Mesenchymal stem cell (in vitro differentiated cells and primary cell): ENCODE measurements around the gene ABCG1.

ENCODE experiments used
- DNase-seq: peaks from one replicate; pipeline ENCODE4 v3.0.0-alpha.2; 2013
- H2AFZ ChIP-seq: one replicate; pipeline ENCODE4 v1.6.1; 2013; ENCODE audit warnings: low read depth, mild to moderate bottlenecking, control low read depth, inconsistent platforms, low read length, moderate library complexity
- H2AK5ac ChIP-seq: 2 replicates; pipeline ENCODE4 v1.6.1; 2013; ENCODE audit warnings: low read length, moderate library complexity, mild to moderate bottlenecking, inconsistent platforms; ENCODE audit not compliant: severe bottlenecking
- H2BK120ac ChIP-seq: one replicate; pipeline ENCODE4 v1.6.1; 2013; ENCODE audit warnings: low read depth, mild to moderate bottlenecking, inconsistent platforms, low read length, moderate library complexity
- H2BK12ac ChIP-seq, 2 experiments: one replicate each; pipeline ENCODE4 v1.6.1; 2013; ENCODE audit warnings: inconsistent platforms in 2 of 2, low read length in 2 of 2, mild to moderate bottlenecking in 2 of 2, moderate library complexity in 2 of 2, control low read depth in 1 of 2
- H2BK15ac ChIP-seq: one replicate; pipeline ENCODE4 v1.6.1; 2013; ENCODE audit warnings: mild to moderate bottlenecking, low read depth, inconsistent platforms; ENCODE audit not compliant: poor library complexity, severe bottlenecking
- H2BK5ac ChIP-seq: 2 replicates; pipeline ENCODE4 v1.6.1; 2013; ENCODE audit warnings: low read depth, mild to moderate bottlenecking, low read length, control low read depth, inconsistent platforms; ENCODE audit not compliant: poor library complexity, severe bottlenecking
- H3K14ac ChIP-seq, 2 experiments: one replicate each; pipeline ENCODE4 v1.6.1; 2013; ENCODE audit warnings: inconsistent platforms in 2 of 2, low read length in 2 of 2, control low read depth in 1 of 2, mild to moderate bottlenecking in 1 of 2, moderate library complexity in 1 of 2
- H3K18ac ChIP-seq, 2 experiments: one replicate each; pipeline ENCODE4 v1.6.1; 2013; ENCODE audit warnings: inconsistent platforms in 2 of 2, low read length in 2 of 2, control low read depth in 1 of 2, low read depth in 1 of 2, mild to moderate bottlenecking in 1 of 2
- H3K23ac ChIP-seq, 2 experiments: one replicate each; pipeline ENCODE4 v1.6.1; 2013; ENCODE audit warnings: inconsistent platforms in 2 of 2, low read length in 2 of 2, mild to moderate bottlenecking in 2 of 2, moderate library complexity in 2 of 2, control low read depth in 1 of 2
- H3K27ac ChIP-seq: 2 replicates; pipeline ENCODE4 v1.5.1; 2013; ENCODE audit warnings: mild to moderate bottlenecking, moderate library complexity, low read length, control low read depth, inconsistent platforms; ENCODE audit not compliant: poor library complexity, severe bottlenecking
- H3K27me3 ChIP-seq, 2 experiments: 2 replicates each; pipeline versions ENCODE4 v1.6.1 to v1.7.0; 2013; ENCODE audit warnings: low read length in 2 of 2, mild to moderate bottlenecking in 2 of 2, moderate library complexity in 2 of 2, control low read depth in 1 of 2, inconsistent platforms in 1 of 2; ENCODE audit not compliant: control insufficient read depth in 1 of 2, insufficient read depth in 1 of 2
- H3K36me3 ChIP-seq, 2 experiments: 2 replicates each; pipeline versions ENCODE4 v1.6.1 to v1.7.0; 2013; ENCODE audit warnings: low read length in 2 of 2, control low read depth in 1 of 2, inconsistent platforms in 1 of 2, low read depth in 1 of 2, mild to moderate bottlenecking in 1 of 2; ENCODE audit not compliant: insufficient read depth in 2 of 2, control insufficient read depth in 1 of 2
- H3K4ac ChIP-seq, 2 experiments: one replicate each; pipeline ENCODE4 v1.6.1; 2013; ENCODE audit warnings: inconsistent platforms in 2 of 2, low read length in 2 of 2, mild to moderate bottlenecking in 2 of 2, moderate library complexity in 2 of 2, control low read depth in 1 of 2, low read depth in 1 of 2
- H3K4me1 ChIP-seq: 2 replicates; pipeline ENCODE4 v1.6.1; 2013; ENCODE audit warnings: low read depth, low read length, control low read depth; ENCODE audit not compliant: control insufficient read depth, insufficient read depth
- H3K4me2 ChIP-seq: 2 replicates; pipeline ENCODE4 v1.6.1; 2013; ENCODE audit warnings: low read length, mild to moderate bottlenecking, inconsistent platforms; ENCODE audit not compliant: poor library complexity, severe bottlenecking
- H3K4me3 ChIP-seq, 2 experiments: 2 replicates each; pipeline versions ENCODE4 v1.5.1 to v1.7.0; 2013; ENCODE audit warnings: low read length in 2 of 2, mild to moderate bottlenecking in 2 of 2, control low read depth in 1 of 2, low read depth in 1 of 2; ENCODE audit not compliant: insufficient read depth in 1 of 2
- H3K79me1 ChIP-seq: replicated peaks from 2 replicates; pipeline ENCODE4 v1.6.1; 2013; ENCODE audit warnings: mild to moderate bottlenecking, control low read depth, low read length, inconsistent platforms; ENCODE audit not compliant: poor library complexity, severe bottlenecking
- H3K9ac ChIP-seq: 2 replicates; pipeline ENCODE4 v1.7.0; 2013; ENCODE audit warnings: mild to moderate bottlenecking, low read length, moderate library complexity
- H3K9me3 ChIP-seq: 2 replicates; pipeline ENCODE4 v1.7.0; 2013; ENCODE audit warnings: mild to moderate bottlenecking, low read length; ENCODE audit not compliant: control insufficient read depth
- H4K8ac ChIP-seq: one replicate; pipeline ENCODE4 v1.6.1; 2013; ENCODE audit warnings: inconsistent platforms, mild to moderate bottlenecking, low read length, moderate library complexity
- H4K91ac ChIP-seq: one replicate; pipeline ENCODE4 v1.6.1; 2013; ENCODE audit warnings: mild to moderate bottlenecking, low read length, inconsistent platforms
- WGBS: methylation state at CpG from one replicate; pipeline ENCODE4 v1.1.7; 2013; ENCODE audit warnings: mixed read lengths; 5-methylcytosine and 5-hydroxymethylcytosine counted together

Gene ABCG1

DNA sequence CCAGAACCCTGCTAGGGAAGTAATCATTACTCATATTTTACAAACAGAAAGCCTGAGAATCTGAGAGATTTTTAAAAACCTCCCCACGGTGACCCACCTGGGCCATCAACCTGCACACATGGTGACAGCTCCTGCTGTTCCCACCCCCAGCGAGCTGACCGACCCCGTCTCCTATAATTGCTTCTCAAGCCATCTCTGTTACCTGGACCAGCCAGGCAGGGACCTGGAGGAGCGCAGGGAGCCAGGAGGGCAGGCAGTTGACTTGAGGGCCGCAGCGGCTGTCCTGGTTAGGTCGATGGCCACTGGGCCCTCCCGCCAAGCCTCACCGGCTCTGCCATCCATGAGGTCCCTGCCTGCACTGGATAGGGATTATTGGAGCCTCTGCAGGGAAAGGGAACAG is 124.2 kb downstream of the ABCG1 start:
- H3K14ac ChIP-seq, result no peak overlapping the region
- no peak overlapping the region for H3K18ac ChIP-seq
- H3K23ac ChIP-seq, result no peak overlapping the region
- peaks cover 8% of the 10 kb centered on the region for H3K4me1 ChIP-seq
- no peaks in the 10 kb centered on the region for H3K9me3 ChIP-seq
- peaks cover 9 to 29% of the 10 kb centered on the region in 2 experiments for H3K27me3 ChIP-seq
- no peak overlapping the region for H2BK5ac ChIP-seq
- no peak overlapping the region for H3K9ac ChIP-seq
- H2AK5ac ChIP-seq, result no peak overlapping the region
- H4K8ac ChIP-seq, result no peak overlapping the region
- no peak overlapping the region for H3K4me3 ChIP-seq
- H4K91ac ChIP-seq, result no peak overlapping the region
- WGBS, result 74% methylated on average over 10 of the region's 10 CpGs
- no peak overlapping the region for H2BK12ac ChIP-seq
- H3K27ac ChIP-seq, result no peak overlapping the region
- no peak overlapping the region for H2AFZ ChIP-seq
- no peak overlapping the region for H2BK120ac ChIP-seq
- DNase-seq, result no peak
- no peaks in the 10 kb centered on the region for H3K79me1 ChIP-seq
- H3K4ac ChIP-seq, result no peak overlapping the region
- no peaks in the 10 kb centered on the region for H3K36me3 ChIP-seq
- H3K4me2 ChIP-seq, result no peak overlapping the region
- no peak overlapping the region for H2BK15ac ChIP-seq

DNA sequence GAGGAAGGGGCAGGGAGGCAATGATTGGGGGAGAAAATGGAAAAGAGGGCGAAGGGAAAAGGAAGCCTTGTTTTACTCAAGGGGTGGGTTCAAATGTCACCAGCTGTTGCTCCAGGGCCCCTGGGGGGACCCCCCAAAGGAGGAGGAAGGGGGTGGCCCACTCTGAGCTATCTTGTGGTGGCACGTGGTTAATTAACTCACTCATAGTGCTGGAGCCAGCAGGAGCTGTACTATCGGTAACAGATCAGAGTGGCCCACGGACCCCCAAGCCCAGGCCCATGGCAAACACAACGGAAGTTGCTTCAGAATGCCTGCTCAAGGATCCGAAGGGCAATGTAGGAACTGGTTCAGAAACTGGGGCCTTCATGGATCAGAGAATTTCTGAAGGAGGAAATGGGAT is 124.6 kb downstream of the ABCG1 start:
- no peak overlapping the region for H3K18ac ChIP-seq
- H3K4me1 ChIP-seq, result peaks cover 5% of the 10 kb centered on the region
- no peak overlapping the region for H3K4ac ChIP-seq
- no peak overlapping the region for H3K9ac ChIP-seq
- no peak overlapping the region for H2BK5ac ChIP-seq
- H3K4me2 ChIP-seq, result no peak overlapping the region
- H2BK12ac ChIP-seq, result no peak overlapping the region
- peaks cover 9 to 27% of the 10 kb centered on the region in 2 experiments for H3K27me3 ChIP-seq
- no peak overlapping the region for H2AK5ac ChIP-seq
- 86% methylated on average over 6 of the region's 6 CpGs for WGBS
- H3K14ac ChIP-seq, result no peak overlapping the region
- H2BK120ac ChIP-seq, result no peak overlapping the region
- H3K27ac ChIP-seq, result no peak overlapping the region
- no peak overlapping the region for H4K91ac ChIP-seq
- H3K79me1 ChIP-seq, result no peaks in the 10 kb centered on the region
- no peaks in the 10 kb centered on the region for H3K36me3 ChIP-seq
- DNase-seq, result no peak
- no peak overlapping the region for H4K8ac ChIP-seq
- H2AFZ ChIP-seq, result no peak overlapping the region
- H3K9me3 ChIP-seq, result no peaks in the 10 kb centered on the region
- no peak overlapping the region for H3K4me3 ChIP-seq
- no peak overlapping the region for H3K23ac ChIP-seq
- H2BK15ac ChIP-seq, result no peak overlapping the region

DNA sequence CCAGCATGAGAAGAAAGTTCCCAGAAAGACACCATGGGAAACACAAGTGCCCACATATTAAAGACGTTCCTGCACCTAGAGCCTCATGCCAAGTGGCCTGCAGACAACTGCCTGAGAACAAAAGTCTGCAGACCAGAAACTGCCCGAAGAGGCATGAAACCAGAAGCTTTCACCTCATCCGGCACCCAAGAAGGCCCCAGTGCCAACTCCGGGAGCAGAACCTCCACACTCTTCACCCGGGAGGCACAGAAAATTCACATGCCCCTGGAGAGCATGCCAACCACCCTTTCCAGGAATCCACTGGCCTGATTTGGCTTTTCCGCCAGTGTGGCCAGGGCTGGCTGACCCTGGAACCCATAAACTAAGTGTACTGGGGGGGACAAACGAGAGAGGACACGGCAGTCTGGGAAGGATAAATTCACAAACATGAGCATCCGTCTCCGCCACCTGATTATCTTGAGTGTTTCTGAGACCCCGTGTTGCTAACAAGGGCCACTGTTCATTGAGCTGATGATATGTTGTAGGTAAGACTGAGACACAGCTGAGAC is 125.1 kb downstream of the ABCG1 start:
- no peak overlapping the region for H2BK120ac ChIP-seq
- H2AFZ ChIP-seq, result no peak overlapping the region
- H2BK15ac ChIP-seq, result no peak overlapping the region
- no peak overlapping the region for H3K27ac ChIP-seq
- no peak for DNase-seq
- H2BK12ac ChIP-seq, result no peak overlapping the region
- no peak overlapping the region for H3K14ac ChIP-seq
- H2BK5ac ChIP-seq, result no peak overlapping the region
- no peaks in the 10 kb centered on the region for H3K9me3 ChIP-seq
- no peak overlapping the region for H3K4me2 ChIP-seq
- H3K79me1 ChIP-seq, result no peaks in the 10 kb centered on the region
- no peak overlapping the region for H3K4me3 ChIP-seq
- H3K36me3 ChIP-seq, result no peaks in the 10 kb centered on the region
- no peaks in the 10 kb centered on the region for H3K4me1 ChIP-seq
- H3K18ac ChIP-seq, result no peak overlapping the region
- no peak overlapping the region for H4K8ac ChIP-seq
- H3K4ac ChIP-seq, result no peak overlapping the region
- peaks cover 9 to 22% of the 10 kb centered on the region in 2 experiments for H3K27me3 ChIP-seq
- WGBS, result 81% methylated on average over 11 of the region's 11 CpGs
- no peak overlapping the region for H3K9ac ChIP-seq
- no peak overlapping the region for H4K91ac ChIP-seq
- H3K23ac ChIP-seq, result no peak overlapping the region
- no peak overlapping the region for H2AK5ac ChIP-seq

DNA sequence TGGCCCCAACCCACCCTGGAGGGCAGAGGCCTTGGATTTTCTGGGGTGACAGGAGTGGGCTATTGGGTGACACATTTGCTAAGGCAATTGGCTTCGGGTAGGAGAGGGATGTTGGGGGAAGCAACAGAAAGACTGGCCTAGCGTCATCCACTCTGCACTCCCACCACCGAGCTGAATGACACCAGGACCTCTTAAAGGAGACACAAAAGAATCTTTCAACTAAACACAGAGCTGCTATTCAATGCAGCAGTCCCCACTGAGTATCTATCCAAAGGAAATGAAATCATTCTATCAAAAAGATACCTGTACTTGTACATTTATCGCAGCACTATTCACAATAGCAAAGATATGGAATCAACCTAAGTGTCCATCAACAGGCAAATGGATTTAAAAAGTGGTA is 125.7 kb downstream of the ABCG1 start:
- no peak overlapping the region for H2BK15ac ChIP-seq
- no peaks in the 10 kb centered on the region for H3K9me3 ChIP-seq
- no peak overlapping the region for H2BK12ac ChIP-seq
- H4K91ac ChIP-seq, result no peak overlapping the region
- peaks cover 9 to 17% of the 10 kb centered on the region in 2 experiments for H3K27me3 ChIP-seq
- H3K27ac ChIP-seq, result no peak overlapping the region
- H3K14ac ChIP-seq, result no peak overlapping the region
- DNase-seq, result no peak
- H3K4ac ChIP-seq, result no peak overlapping the region
- no peak overlapping the region for H2AK5ac ChIP-seq
- no peak overlapping the region for H3K23ac ChIP-seq
- H3K4me1 ChIP-seq, result no peaks in the 10 kb centered on the region
- H3K79me1 ChIP-seq, result no peaks in the 10 kb centered on the region
- H3K4me3 ChIP-seq, result no peak overlapping the region
- no peak overlapping the region for H2BK5ac ChIP-seq
- 60% methylated on average over 3 of the region's 4 CpGs for WGBS
- H3K9ac ChIP-seq, result no peak overlapping the region
- H2BK120ac ChIP-seq, result no peak overlapping the region
- no peak overlapping the region for H3K4me2 ChIP-seq
- H3K36me3 ChIP-seq, result no peaks in the 10 kb centered on the region
- no peak overlapping the region for H2AFZ ChIP-seq
- H4K8ac ChIP-seq, result no peak overlapping the region
- H3K18ac ChIP-seq, result no peak overlapping the region
